AG08396 (cell line): ENCODE measurements around the gene MXI1.
A peak's percentile ranks its signal among the peaks of the same experiment; 100 is the strongest.
"Not testable (repeated sequence)": the region's sequence is repeated elsewhere in the genome, so short reads cannot be mapped to it uniquely, and the experiment has no call there.

Experiments used
- DNase-seq: peaks from one replicate; pipeline ENCODE4 v3.0.0; 2012; ENCODE audit warnings: low spot score, mixed read lengths

The MXI1 gene

GRCh38 chr10:110239892-110240291 is 32.5 kb downstream of the MXI1 start:
- DNase-seq: no peak

GRCh38 chr10:110241407-110241806 is 34.0 kb downstream of the MXI1 start:
- no peak for DNase-seq

DNA sequence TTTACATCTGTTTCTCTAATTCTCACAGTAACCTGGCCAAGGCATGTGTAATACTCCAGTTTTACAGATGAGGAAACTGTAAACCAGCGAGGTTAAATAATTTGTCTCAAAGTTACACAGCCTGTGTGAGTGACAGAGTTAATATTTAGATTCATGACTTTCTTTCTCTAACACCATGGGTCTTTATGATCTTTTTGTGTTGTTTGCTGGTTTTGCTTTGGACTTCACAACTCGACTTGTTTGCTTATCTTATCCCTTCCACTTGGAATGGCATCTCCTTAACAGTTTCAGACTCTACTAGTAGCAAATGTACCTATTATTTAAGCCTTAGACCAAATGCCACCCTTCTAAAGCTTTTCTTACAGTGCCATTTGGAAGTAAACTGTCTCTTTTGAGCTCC is 34.4 kb downstream of the MXI1 start:
- DNase-seq: no peak

- DNase-seq: no peak
Observed at GRCh38 chr10:110242511-110242910, 35.1 kb downstream of the MXI1 start.

DNA sequence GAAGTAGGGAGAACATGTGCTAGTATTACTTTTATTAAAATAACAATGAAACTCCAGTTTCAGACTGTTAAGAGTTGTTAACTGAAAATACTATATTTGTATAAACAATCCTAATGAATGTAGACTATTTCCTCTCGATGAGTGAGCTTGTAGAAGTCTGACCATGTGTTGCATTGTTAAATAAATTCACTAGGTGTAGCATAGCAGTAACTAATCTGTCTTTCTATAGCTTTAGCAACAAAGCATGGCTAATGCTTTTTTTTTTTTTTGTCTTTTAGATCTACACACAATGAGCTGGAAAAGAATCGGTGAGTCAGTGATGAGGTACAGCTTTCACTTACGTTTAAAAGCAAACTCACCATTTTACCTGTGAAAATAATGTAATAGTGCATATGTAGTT is 37.1 kb downstream of the MXI1 start:
- DNase-seq: no peak

DNA sequence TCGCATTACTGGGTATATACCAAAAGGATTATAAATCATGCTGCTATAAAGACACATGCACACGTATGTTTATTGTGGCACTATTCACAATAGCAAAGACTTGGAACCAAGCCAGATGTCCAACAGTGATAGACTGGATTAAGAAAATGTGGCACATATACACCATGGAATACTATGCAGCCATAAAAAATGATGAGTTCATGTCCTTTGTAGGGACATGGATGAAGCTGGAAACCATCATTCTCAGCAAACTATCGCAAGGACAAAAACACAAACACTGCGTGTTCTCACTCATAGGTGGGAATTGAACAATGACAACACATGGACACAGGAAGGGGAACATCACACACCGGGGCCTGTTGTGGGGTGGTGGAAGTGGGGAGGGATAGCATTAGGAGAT is 40.4 kb downstream of the MXI1 start:
- DNase-seq: not testable (repeated sequence)

DNA sequence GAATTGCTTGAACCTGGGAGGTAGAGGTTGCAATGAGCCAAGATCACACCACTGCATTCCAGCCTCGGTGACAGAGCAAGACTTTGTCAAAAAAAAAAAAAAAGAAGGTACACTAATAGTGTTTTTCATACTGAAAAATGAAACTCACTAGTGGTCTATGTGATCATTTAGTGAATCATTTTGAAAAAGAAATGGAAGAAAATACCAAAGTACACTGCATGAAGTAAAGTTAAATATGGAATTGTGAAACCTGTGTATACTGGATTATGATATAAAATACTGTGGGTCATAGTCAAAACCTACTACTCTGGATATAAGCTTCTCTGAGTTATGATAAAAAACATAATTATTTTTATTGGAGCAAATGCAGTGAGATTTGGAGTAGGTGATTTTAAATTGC is 42.1 kb downstream of the MXI1 start:
- DNase-seq: not testable (repeated sequence)

DNA sequence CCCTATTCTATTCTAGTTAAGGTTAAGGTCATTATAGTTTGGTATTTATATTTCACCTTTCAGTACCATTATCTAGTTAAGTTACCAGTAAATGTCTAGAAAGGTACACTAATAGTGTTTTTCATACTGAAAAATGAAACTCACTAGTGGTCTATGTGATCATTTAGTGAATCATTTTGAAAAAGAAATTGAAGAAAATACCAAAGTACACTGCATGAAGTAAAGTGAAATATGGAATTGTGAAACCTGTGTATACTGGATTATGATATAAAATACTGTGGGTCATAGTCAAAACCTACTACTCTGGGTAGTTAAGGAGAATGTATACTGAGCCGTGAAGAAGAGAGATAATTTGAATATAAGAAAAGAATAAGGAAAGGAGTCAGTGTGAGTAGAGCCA is 44.0 kb downstream of the MXI1 start:
- not testable (repeated sequence) for DNase-seq

DNA sequence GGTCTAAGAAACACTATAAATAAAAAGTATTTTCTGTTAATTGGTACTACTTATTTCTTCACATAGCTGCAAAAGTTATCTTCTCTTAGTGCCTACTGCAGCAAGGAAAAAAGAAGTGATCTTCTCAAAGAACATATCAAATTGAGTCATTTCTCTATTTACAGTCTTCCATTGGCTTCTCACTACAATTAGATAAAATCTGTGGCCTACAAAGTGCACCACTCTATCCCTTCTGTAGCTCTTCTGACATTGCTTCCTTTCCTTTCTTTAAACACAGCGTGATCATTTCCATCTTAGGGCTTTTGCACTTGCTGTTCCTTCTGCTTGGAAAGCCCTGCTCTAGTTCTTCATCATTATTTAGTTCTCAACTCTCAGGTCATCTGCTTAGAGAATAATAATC is 44.7 kb downstream of the MXI1 start:
- no peak for DNase-seq

- DNase-seq: no peak
Observed at GRCh38 chr10:110254467-110254866, 47.1 kb downstream of the MXI1 start.

- no peak for DNase-seq
Observed at GRCh38 chr10:110258542-110258941, 51.1 kb downstream of the MXI1 start.

- no peak for DNase-seq
Observed at GRCh38 chr10:110259317-110259716, 51.9 kb downstream of the MXI1 start.

- peak; percentile 5 for DNase-seq
Observed at GRCh38 chr10:110260746-110261477, 53.5 kb downstream of the MXI1 start.

GRCh38 chr10:110263164-110263563 is 55.8 kb downstream of the MXI1 start:
- no peak for DNase-seq

DNA sequence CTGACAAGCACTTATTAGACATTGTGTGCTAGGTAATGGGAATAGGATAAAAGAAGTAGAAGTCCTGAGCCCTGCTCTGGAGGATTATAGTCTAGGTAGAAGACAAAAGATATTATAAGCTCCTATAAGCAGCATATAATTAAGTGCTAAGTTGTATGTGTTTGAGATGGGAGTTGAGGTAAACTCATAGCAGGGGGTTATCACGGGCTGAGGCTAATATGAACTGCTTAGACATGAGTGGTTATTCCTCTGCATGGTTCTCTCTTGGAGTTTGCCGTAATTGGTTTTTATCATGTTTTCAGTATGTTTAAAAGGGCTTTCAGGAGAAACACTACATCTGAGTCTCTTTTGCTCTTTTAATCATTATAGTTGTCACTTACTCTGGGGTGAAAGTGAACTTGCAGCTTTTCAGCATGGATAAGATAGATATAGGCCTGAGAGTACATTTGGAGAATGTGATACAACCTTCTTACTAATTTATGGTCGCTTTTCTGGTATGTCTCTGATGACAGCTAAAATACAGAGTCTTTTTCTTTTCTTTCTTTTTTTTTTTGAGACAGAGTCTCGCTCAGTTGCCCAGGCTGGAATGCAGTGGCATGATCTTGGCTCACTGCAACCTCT is 58.3 kb downstream of the MXI1 start:
- DNase-seq: no peak

GRCh38 chr10:110267276-110267675 is 59.9 kb downstream of the MXI1 start:
- no peak for DNase-seq

- DNase-seq: no peak
Observed at GRCh38 chr10:110268442-110268841, 61.0 kb downstream of the MXI1 start.

DNA sequence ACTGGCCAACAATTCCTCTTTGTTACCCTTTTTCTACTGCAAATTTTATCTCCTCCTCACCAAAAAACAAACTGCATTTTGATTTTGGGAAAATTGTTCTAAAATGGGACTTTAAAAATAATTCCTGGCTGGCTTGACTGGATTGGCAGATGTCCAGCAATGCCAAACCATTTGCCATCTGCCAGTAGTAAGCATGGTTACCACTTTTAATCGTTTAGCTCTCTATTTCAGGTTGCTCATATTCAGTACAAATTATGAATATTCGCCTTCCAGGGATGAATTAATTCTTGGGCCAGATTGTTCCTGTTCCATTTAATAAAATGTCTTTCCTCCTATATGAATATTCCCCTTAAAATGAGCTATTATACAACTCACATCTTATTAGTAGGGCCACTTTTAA is 61.6 kb downstream of the MXI1 start:
- no peak for DNase-seq

- no peak for DNase-seq
Observed at GRCh38 chr10:110269374-110270318, 62.2 kb downstream of the MXI1 start.

GRCh38 chr10:110272995-110273394 is 65.6 kb downstream of the MXI1 start:
- DNase-seq: not testable (repeated sequence)

GRCh38 chr10:110273474-110273873 is 66.1 kb downstream of the MXI1 start:
- peak; percentile 37 for DNase-seq

DNA sequence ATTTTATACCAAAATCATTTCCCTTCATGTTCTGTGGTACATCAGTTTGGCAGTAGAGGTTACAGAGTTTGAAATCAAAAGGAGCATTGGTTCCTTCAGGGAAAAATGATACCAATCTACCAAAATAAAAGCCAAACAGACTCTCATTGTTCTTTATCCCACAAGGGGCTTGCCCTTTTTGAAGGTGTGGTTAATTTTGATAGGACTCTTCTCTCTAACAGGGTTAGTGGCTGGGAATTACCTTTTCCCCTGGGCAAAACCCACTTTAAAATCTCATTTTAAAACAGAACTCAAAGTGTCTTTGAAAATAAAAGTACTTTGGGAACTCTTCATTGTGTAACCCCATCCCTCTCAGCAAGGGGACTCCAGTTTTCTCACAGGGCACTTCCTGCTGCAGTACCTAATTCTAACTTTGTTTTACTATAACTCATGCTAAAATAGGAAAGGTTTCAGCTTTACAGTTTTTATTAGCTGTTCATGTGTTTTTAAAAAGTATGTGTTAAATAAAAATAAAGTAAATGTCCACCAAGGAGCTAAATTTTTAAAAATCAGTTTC is 66.7 kb downstream of the MXI1 start:
- no peak for DNase-seq
